ENCODE results near the gene ART1.
"Not testable (repeated sequence)": the region's sequence is repeated elsewhere in the genome, so short reads cannot be mapped to it uniquely, and the experiment has no call there.

The ART1 gene

GRCh38 chr11:3644817-3645235, at the start of gene ART1:
Gene ART1 (plus strand): TSS chr11:3645128. CDS start chr11:3659214, 14,086 bp downstream.
- no peak for DNase-seq

DNA sequence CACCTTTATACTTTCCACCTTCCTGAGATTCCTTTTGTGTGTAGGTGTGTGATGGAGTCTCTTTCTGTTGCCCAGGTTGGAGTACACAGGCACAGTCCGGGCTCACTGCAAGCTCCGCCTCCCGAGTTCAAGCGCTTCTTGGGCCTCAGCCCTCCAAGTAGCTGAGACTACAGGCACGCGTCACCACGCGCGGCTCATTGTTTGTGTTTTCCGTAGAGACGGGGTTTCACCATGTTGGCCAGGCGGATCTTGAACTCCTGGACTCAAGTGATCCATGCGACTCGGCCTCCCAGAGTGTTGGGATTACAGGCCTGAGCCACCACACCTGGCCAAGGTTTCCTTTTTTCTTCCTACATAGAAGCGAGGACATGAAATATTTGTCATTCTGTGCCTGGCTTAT, 47.2 kb upstream of the ART1 start:
- DNase-seq = not testable (repeated sequence)

DNA sequence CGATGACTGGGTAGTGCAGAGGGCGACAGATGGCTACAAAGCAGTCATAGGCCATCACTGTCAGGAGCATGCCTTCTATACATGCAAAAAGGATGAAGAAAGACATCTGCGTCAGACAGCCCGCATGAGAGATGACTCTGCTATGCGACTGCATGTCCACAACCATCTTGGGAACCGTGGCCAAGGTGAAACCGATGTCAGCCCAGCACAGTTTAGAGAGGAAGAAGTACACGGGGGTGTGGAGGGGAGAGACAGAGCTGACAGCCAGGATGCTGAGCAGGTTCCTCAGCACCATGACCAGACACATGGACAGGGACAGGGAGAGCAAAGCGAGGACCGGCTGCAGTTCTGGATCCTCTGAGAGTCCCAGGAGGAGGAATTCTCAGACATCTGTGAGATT, 44.7 kb upstream of the ART1 start:
- not testable (repeated sequence) for DNase-seq

GRCh38 chr11:3604167-3604566, 40.8 kb upstream of the ART1 start:
- DNase-seq = no peak

DNA sequence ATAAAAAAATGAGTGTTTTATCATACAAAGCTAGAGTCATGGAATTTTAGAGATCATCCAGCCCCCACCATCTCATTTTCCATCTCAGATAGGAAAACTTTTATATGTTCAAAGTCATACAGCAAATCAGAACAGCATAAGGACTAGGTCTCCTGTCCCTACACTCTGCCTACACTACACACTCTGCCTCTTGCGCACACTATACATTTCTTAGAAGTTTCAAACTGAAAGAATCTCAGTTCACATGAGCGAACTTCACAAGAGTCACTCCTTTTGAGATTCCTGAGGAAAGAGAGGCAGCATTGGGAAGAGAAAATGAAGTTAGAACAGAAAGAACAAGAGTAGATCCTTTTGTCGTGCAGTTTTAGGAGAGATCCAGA, 39.7 kb upstream of the ART1 start:
- DNase-seq = no peak

DNA sequence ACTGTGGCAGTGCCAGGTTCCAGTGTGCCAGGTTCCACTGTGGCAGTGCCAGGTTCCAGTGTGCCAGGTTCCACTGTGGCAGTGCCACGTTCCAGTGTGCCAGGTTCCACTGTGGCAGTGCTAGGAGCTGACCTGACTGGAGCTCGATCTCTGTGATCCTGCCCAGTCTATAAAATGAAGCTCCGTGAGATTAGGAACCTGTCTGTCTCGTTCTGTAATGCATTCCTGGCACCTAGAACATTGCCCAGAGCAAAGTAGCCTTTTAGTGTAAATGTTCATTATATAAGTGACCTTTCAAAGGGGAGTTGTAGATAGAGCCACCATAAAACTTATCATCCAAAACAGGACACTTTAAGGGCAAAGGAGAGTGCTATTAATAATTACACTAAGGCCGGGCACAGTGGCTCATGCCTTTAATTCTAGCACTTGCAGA, 39.1 kb upstream of the ART1 start:
- DNase-seq = no peak

GRCh38 chr11:3609416-3610265, 35.3 kb upstream of the ART1 start:
- no peak for DNase-seq

- DNase-seq = no peak
Observed at GRCh38 chr11:3610846-3611245, 34.1 kb upstream of the ART1 start.

GRCh38 chr11:3611976-3612678, 32.8 kb upstream of the ART1 start:
- no peak for DNase-seq

GRCh38 chr11:3613998-3614741, 30.8 kb upstream of the ART1 start:
- no peak for DNase-seq

DNA sequence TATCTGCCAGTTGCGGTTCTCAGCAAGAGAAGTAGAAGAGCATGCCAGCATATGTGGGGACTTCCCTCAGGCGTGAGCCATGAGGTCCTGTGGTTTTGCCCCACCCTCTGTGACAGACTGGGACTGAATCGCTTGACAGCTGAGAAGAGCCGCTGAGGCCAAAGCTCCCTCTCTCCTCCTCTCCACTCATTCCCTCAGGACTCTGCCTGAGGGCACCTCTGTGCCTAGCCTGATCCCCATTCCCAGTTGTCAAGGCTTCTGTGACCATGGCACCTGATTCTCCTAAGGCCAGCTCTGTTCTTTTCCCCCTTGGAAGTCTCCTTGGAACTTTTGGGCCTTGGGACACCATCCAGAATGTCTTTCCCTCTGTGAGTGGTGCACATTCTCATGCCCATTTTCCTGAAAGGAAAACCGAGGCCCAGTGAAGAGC, 30.2 kb upstream of the ART1 start:
- no peak for DNase-seq

DNA sequence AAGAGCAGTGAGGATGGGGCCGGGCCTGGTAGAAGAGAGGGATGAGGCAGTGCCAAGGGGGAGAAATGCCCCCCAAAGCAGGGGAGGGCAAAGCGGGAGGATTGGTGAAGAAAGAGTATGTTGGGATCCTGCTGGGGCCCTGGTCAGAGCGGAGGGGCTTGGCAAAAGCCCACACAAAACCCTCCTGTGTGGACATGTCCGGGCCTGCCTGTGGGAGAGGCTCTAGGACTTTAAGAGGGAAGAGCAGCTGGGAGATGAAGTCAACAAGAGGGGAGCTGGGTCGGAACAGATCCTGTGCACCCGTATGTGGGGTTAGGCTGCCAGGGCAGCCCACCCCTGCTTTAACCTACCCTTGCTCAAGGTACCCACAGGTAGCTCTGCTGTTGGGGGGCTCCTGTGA, 28.9 kb upstream of the ART1 start:
- DNase-seq = no peak

- DNase-seq = no peak
Observed at GRCh38 chr11:3616721-3617460, 28.0 kb upstream of the ART1 start.

DNA sequence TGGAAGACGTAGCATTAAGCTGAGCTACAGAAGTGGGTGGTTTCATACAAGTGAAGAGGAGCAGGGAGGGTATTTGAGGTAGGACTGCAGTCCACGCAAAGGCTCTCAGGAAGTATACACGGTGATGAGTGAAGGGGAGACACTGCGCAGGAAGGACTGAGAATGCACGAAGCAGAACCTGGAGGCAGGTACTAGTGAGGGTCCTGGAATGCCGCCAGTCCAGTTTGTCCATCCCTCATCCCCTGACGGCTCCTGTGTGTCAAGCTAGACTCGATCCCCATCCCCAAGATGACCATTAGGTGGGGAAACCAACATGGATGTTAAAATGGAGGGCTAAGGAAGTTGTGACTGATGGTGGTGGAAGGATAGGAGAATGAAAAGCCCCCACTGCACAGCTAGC, 26.9 kb upstream of the ART1 start:
- no peak for DNase-seq

- no peak for DNase-seq
Observed at GRCh38 chr11:3622521-3622920, 22.4 kb upstream of the ART1 start.

DNA sequence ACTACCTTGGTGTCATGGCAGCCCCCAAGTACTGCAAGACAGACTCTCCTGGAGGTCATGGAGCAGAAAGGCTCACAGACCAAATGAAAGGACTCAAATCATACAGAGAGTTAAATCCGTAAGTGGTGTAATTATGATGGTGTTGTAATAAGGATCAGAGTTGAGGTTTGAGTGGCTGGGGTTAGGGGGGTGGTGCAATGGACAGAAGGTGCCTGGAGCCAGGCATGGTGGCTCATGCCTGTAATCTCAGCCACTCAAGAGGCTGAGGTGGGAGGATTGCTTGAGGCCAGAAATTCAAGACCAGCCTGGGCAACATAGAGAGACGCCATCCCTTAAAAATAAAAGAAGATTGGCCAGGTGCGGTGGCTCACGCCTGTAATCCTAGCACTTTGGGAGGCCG, 21.8 kb upstream of the ART1 start:
- no peak for DNase-seq

- DNase-seq = no peak
Observed at GRCh38 chr11:3623767-3624458, 21.0 kb upstream of the ART1 start.

- DNase-seq = no peak
Observed at GRCh38 chr11:3626250-3626960, 18.5 kb upstream of the ART1 start.

DNA sequence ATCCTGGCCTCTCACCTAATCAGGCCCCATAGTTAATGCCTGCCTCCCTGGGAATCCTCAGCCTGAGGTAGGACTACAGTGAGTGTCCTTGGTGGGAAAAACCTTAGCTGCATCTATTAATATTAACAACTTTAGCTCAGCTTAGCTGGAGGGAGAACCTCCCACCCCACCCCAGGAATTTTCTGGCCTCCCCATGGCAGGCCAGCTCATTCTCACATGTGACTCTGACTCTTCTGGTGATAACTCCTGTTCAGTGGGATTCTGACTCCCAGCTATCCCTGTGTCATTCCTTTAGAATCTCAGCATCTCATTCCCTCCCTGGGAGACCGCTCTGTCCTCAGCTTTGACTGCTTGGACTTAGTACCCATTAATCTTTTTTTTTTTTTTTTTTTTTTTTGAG, 17.6 kb upstream of the ART1 start:
- no peak for DNase-seq

- no peak for DNase-seq
Observed at GRCh38 chr11:3631331-3631730, 13.6 kb upstream of the ART1 start.

GRCh38 chr11:3632070-3632660, 12.8 kb upstream of the ART1 start:
- DNase-seq = no peak

All from NCI-H510A (cell line).